GM19438 (cell line): ENCODE data around the gene PAK3.

Experiments used
- ATAC-seq: cut with Tn5 transposase; IDR thresholded peaks from one replicate; pipeline ENCODE4 v1.9.1; 2021; ENCODE audit warnings: low read depth; ENCODE audit not compliant: unreplicated experiment

Gene PAK3

DNA sequence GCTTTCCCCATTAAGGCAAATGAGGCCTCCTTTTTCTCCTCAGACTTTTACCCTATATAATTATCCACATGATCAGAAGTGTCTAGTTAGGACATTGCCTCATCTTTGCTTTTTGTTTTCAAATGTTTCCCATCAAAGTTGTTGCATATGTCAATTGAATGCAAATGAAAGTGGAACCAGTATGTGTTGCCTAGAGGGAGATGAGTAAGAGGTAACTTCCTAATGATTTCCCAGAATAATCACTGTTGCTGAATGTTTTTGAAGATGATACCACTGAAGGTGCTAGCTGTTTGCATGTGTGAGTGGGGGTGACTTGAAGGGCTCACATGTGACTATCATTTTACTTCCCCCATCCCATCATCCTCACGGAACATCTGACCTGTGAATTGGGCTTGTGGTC lies 33.9 kb downstream of the PAK3 start:
- ATAC-seq = no peak

DNA sequence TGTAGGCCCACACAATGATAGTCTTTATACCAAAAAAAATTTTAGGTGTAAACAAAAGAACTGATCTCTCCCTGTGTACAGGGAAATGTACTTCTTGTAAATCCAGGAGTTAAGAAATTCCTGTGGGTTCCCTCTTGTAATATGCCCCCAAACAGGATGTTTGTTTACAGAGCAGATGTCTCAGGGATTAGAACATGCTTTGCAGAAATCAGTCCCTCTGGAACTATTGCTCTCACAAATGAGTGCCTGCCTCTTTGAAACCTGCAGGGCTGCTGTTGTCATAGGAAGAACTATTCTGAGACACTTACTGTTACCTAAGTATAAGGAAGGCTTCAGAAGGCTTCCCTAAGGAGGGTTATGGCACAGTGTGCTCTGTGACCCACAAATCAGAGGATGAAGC lies 35.6 kb downstream of the PAK3 start:
- no peak for ATAC-seq

DNA sequence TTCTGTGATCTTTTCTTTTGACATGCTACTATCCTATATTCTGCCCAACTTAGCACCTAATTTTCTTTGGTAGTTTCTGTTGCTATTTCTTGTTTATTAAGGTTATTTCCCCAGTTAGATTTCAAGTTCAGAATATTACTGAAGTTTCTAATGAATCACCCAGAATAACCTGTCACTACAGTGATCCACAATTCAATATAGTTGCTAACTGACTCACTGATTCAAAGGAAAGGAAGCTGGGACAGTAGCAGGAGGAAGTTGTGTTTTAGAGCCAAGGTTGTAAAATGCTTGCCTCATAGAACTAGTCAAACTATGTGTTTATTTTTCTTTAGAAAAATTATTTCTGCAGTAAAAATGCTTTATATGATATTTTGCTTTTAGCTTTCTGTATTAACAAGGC lies 37.4 kb downstream of the PAK3 start:
- no peak for ATAC-seq

DNA sequence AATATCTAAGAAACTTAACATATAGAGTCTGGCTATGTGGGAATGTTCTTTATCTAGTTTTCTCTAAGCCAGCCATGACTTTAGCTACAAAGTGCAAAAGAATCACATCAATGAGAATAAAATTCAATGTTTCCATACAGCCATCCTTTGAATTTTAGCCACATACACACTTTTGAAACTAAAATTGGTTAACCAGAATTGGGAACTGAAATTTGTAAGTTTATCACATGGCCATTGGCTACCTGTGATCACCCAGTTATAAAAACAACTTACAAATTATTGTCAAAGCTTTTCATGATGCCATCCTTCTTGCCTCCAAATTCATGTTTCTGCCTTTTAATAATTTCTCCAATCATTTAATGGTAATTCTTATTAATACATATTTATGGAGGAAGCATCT lies 49.9 kb downstream of the PAK3 start:
- ATAC-seq = no peak

DNA sequence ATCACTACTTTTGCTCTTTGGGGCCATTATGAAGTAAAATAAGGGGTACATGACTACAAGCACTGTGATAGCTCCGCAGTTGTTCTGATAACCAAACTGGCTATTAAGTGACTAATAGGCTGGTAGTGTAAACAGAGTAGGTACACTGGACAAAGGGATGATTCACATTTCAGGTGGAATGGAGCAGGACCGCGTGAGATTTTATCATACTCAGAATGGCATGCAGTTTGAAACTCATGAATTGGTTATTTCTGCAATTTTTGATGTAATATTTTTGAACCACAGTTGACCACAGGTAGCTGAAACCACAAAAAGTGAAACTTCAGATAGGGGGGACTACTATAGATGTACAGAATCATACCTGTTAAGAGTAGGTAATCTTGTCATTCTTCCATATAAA lies 55.8 kb downstream of the PAK3 start:
- no peak for ATAC-seq

DNA sequence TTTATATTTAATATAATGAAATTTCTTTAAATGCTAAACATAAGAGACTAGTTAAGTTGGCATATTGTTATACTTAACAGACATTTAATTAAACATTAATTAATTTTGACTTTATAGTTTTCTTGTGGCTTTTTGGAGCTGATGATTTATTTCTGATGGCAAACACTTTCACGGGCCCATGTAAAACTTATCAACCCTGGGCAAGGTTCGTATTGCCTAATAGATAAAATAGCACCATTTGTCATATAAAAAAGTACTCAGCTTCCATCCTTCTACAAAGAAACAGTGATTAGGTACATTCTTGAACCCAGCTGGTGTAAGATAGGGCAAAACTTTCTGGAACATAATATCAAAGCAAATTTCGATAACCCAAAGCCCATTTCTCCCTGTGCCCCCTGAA lies 63.2 kb downstream of the PAK3 start:
- no peak for ATAC-seq

DNA sequence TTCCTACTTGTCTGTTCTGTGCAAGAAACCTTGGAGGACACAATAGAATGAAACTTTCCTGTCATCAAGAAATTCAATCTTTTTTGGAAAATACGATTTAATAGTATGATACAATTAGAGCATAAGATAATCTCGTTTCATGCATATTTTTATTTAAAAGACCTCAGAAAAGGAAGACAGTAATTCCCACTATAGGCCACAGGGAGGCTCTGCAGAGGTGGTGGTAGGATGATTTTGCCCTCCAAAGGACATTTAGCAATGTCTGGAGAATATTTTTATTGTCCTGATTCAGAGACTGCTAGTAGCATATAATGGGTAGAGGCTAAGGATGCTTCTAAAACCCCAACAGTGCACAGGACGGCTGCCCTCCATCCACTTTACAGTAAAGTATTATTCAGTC lies 68.7 kb downstream of the PAK3 start:
- no peak for ATAC-seq

DNA sequence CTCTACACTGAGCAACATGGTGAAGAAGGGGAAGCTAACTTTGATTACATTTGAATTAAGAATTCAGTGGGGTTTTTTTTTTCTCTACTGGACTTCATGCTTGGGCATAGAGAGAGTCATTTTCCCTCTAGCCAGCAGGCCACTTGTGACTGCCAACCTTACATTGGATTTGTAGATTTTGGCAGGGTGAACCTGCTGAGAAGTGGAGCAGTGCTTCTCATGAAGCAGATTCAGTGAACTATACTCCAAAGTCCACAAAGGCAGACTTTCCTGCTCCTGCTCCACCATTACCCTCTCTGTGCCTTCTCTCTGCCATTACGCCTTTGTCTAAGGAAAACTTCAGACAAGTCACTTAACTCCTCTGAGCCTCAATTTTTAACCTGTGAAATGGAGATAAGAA lies 69.9 kb downstream of the PAK3 start:
- no peak for ATAC-seq

DNA sequence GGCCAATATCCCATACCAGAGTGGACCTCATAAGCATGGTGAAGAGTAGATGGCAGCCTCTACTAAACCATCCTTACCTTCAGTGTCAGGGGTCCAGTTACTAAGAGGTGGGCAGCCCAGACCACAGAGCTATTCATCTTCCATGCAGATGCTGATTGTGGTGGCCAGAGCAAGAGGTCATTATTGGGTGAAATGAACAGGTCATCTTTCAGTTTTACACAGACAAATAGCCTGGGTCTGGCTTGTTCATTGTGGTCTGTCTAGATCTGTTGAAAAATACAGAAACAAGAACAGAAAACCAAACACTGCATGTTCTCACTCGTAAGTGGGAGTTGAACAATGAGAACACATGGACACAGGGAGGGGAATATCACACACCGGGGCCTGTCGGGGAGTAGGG lies 71.3 kb downstream of the PAK3 start:
- no peak for ATAC-seq

DNA sequence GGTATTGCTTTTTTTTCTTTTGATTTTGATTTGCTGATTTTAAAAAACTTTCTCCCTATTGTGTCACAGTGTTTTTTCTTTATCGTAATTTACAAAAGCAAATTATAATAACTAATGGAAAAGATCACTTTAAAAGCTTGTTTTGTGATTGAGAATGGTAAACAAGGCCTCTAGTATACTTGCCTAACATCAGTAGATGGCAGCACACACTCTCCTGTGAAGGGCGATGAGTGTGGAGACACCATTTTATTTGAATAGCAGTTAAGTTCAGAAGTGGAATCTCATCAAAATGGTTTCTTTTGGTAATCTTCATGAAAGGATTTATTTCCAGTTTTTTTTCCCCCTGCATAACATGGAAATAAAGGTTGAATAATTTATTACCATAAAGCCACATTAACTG lies 72.3 kb downstream of the PAK3 start:
- no peak for ATAC-seq

DNA sequence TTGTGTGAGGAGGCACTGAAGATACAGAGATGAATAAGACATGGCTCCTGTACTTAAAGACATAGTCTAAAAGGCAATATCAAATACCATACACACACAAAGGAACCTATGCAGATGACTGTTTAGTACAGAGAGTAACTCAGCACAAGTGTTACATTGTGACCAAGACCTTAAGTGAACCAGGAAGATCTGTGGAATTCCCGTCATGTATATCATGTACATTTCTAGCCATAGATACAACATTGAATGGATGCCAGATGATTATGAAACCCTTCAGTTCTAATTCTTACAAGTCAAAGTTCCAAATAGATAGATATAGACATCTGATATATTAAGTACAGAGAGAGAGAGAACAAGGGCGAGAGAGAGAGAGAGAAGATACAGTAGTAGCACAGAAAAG lies 73.2 kb downstream of the PAK3 start:
- no peak for ATAC-seq

DNA sequence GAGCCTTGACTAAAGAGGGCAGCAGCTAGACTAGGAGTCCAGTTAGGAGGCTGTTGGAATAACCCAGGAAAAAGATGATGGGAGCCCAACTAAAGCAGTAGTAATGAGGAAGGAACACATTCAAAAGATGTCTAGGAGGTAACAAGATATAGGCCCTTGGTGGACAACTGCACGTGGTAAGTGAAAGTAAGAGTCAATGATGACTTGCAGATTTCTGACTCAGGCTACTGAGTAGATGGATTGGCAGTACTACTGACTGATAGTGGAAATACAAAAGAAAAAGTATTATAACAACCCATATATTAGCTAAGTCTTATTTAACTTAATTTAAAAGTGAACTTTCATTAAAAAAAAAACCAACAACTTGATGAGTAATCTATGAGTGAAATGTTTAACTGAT lies 74.0 kb downstream of the PAK3 start:
- ATAC-seq = no peak

DNA sequence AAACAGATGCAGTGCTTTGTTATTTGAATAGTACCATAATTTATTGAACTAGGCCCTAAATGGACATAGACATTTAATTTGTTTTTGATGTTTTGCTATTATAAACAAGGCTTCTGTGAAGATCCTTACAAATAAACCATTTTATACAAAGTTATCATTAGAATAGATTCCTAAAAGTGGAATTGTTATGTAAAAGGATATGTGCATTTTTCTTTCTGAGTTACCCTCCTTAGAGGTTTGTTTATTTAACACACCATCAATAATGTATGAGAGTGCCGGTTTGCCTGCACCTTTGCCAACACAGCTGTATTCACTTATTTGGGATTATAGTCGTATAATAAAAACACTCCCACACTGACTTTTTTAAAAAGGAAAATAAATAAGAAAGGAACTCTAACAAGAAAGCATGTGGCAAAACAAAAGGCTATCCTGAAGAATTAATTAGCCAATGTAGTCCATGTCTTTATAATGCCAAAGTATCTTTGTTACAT lies 84.8 kb downstream of the PAK3 start:
- ATAC-seq = no peak

DNA sequence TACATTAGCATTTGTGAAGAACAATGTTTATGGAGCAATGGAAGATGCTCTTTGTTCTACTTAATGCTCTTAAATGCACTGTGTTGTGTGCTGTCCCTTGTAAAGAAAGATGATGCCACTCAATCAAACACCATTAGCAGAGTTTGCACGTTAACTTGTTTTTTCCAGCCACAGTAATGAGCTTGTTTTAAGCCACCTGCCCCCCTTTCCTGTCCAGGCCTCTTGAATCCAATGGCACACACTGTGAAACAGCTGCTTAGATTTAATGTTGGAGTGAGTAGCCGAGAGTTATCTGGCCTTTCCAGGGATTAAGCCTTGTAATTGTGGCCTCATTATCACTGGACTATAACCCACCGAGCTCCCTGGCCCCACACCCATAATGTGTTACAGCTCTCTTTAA lies 86.0 kb downstream of the PAK3 start:
- no peak for ATAC-seq

DNA sequence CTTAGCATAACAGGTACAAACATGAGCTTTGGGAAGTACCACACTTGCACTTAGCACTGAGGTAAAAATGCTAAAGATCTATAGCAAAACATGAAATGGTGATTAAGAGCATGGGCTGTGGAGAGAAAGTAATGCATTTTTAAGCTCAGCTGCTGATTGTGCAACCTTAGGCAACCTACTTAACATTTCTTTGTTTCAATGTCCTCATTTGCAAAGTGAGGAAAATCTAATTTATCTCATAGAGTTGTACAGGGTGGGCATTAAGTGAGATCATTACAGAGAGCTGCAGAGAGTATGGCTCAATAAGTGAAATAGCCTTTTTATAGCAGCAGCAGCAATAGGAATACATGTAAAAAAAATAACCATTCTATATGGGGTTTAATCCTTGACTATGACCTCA lies 87.0 kb downstream of the PAK3 start:
- no peak for ATAC-seq

DNA sequence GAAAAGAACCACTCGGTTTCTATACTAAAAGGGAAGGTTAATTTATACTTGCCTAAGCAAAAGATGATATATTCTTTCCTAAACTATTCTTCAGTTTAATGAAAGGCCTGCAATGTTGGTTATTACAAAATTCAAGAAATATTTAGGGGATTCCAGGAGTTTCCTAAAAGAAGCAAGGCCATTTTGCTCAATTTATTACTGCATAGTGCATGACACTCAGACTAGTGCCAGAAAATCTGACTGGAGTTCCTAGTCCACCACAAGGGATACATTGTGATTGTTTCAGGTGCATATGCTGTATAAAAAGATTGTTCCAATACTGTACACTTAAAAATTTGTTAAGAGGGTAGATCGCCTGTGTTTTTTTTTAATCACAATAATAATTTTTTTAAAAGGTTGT lies 95.6 kb downstream of the PAK3 start:
- ATAC-seq = no peak

DNA sequence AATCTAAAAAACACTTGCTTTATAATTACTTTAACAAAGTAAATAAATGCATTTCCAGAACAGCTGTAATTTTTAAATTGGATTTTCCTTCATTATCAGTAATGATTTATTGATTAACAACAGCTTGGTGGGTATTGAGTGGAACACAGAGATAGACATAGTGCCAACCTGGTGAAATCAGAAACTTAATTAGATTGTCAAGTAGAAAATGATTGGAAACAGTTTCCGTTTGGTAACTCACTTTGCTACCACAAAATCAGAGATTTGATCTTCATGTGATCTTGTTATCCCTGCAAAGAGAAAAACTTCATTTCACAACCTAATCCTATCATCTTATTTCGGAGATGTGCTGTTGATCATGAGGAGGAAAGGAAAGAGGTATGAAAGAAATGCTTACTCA lies 103.5 kb downstream of the PAK3 start:
- no peak for ATAC-seq

DNA sequence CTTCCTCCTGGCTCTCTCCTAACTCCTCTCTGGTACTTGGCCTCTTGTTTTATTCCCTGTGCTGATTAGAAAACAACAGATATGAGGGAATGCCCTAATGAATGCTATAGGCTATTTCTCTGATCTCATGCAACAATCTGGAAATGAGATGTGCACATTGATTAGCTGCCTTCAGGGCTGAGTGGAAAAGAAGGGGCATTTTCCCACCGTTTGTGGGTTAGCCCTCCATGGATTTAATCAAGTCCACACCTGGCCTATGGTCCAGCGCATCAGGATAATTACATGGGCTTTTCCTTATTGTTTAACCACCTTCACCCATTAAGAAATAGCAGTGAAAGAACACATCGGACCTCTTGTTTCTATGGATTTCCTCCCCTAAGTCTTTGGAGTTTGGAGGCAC lies 104.3 kb downstream of the PAK3 start:
- ATAC-seq = no peak

DNA sequence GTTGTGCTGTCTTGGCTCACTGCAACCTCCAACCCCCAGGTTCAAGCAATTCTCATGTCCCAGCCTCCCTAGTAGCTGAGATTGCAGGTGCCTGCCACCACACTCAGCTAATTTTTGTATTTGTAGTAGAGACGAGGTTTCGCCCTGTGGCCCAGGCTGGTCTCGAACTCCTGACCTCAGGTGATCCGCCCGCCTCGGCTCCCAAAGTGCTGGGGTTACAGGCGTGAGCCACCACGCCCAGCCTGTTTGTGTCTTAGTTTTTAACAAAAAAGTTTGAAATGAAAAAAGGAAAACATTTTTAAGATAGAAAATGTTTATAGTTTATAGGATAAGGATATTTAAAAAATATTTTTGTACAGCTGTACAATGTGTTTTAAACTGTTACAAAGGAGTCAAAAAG lies 111.9 kb downstream of the PAK3 start:
- ATAC-seq = no peak

DNA sequence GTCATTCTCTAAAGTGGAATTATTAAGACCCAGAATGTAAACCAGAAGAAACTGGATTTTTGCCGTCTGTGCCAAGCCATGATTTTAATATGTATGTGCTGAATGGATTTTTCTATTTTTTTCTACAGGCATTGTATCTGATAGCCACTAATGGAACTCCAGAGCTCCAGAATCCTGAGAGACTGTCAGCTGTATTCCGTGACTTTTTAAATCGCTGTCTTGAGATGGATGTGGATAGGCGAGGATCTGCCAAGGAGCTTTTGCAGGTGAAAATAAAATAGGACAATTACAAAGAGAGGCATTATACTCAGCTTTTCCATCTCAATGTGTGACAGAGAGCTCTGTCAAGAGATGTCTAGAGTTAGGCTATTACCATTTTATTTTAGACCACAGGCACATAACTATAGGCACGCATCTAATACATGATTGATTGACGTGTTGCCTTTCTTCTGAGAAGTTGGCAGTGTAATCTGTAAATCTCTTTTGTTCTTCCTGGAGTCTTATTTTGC lies 120.4 kb downstream of the PAK3 start:
- ATAC-seq = no peak

DNA sequence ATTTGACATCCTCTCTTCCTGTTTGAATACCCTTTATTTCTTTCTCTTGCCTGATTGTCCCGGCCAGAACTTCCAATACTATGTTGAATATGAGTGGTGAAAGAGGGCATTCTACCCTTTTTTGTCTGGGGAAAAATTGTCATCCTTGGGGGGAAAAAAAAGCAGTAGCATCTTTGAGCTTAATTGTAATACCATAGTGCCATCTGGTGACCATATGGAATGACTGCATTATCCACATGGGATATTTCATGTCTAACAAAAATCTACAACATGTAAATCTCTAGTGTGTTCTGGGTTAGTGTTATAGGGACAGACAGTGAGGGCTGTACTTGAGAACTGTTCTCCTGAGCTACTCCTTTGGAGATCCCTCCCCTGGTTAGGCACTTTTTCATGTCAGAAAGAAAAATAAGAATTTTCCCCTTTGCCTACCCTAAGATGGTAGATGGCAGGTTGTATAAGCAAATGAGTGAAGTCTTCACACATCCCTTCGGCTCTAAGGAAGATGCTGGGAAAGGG lies 148.3 kb downstream of the PAK3 start:
- ATAC-seq = no peak

DNA sequence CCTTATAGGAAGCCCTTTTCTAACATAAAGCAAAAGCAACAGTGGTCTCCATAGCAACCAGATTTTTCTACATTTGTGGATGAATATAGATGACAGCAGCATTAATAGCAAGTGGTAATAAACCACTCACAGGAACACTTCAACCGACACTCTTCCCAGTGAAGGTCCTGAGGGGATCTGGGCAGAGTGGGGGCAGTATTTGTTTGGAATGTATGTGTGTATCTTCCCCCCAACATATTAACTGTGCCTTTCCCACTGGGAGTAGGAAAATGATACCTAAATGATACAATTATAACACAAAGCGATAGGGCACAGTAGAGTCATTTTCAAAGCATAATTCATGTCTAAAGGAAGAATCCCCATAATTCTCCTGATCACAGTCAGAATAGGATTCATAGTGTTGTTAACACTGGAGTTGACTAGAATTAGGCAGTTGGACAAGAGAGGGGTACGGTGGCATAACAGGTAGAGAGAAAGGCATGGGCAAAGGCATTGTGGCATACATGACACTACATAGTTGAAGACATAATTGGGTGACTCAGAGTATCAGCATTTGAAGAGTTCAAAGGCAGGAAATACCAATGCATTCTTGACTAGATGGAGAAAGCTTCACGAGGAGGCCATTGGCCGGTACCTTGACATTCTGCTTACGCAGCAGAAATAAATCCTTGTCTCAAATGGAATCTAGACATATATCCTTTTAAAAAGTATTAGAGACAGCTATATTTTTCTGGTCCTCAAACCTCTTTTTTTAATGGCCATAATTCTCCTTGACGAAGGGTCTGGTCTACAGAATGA lies 159.1 kb downstream of the PAK3 start:
- no peak for ATAC-seq
